GM23248 (cell line): Measurements from ENCODE around the gene SPTB. TPM values are rescaled to one million over a fixed set of nuclear protein-coding genes. Genes with fewer than 3 reads are reported as not detected.
A peak's percentile ranks its signal among the peaks of the same experiment; 100 is the strongest.

Experiments used
- DNase-seq: peaks from one replicate; pipeline ENCODE4 v3.0.0-alpha.2; 2015
- H2AFZ ChIP-seq: fragments of 200-600 bp; sonication (generic); 2 replicates; pipeline ENCODE4 v1.6.1; 2016; ENCODE audit warnings: antibody characterized with exemption
- H3F3A ChIP-seq: fragments of 200-600 bp; sonication (generic); 2 replicates; pipeline ENCODE4 v1.6.1; 2016; ENCODE audit warnings: mild to moderate bottlenecking, antibody characterized with exemption, mixed run types; ENCODE audit not compliant: insufficient read depth
- H3K27ac ChIP-seq: fragments of 200-600 bp; sonication (generic); 2 replicates; pipeline ENCODE4 v1.5.1; 2016; ENCODE audit warnings: mild to moderate bottlenecking
- H3K27me3 ChIP-seq: fragments of 200-600 bp; sonication (generic); replicated peaks from 2 replicates; pipeline ENCODE4 v1.6.1; 2016; ENCODE audit warnings: mild to moderate bottlenecking; ENCODE audit not compliant: insufficient read depth
- H3K36me3 ChIP-seq: fragments of 200-600 bp; sonication (generic); 2 replicates; pipeline ENCODE4 v1.6.1; 2016; ENCODE audit warnings: low read depth, mild to moderate bottlenecking
- H3K4me1 ChIP-seq: fragments of 200-600 bp; sonication (generic); 2 replicates; pipeline ENCODE4 v1.6.1; 2016; ENCODE audit warnings: mild to moderate bottlenecking; ENCODE audit not compliant: insufficient read depth
- H3K4me2 ChIP-seq: fragments of 200-600 bp; sonication (generic); one replicate; pipeline ENCODE4 v1.6.1; 2016; ENCODE audit warnings: mild to moderate bottlenecking; ENCODE audit not compliant: unreplicated experiment
- H3K4me3 ChIP-seq: fragments of 200-600 bp; sonication (generic); 2 replicates; pipeline ENCODE4 v1.5.1; 2016; ENCODE audit warnings: mild to moderate bottlenecking
- H3K79me2 ChIP-seq: fragments of 200-600 bp; sonication (generic); 2 replicates; pipeline ENCODE4 v1.6.1; 2016; ENCODE audit warnings: mild to moderate bottlenecking; ENCODE audit not compliant: insufficient read depth
- H3K9ac ChIP-seq: fragments of 200-600 bp; sonication (generic); 2 replicates; pipeline ENCODE4 v1.6.1; 2016; ENCODE audit warnings: mild to moderate bottlenecking
- H3K9me2 ChIP-seq: fragments of 200-600 bp; sonication (generic); 2 replicates; pipeline ENCODE4 v1.6.1; 2016; ENCODE audit warnings: mixed run types, mild to moderate bottlenecking, moderate library complexity; ENCODE audit not compliant: insufficient read depth
- H3K9me3 ChIP-seq: fragments of 200-600 bp; sonication (generic); one replicate; pipeline ENCODE4 v1.6.1; 2017; ENCODE audit warnings: low read depth
- H4K20me1 ChIP-seq: fragments of 200-600 bp; sonication (generic); 2 replicates; pipeline ENCODE4 v1.6.0; 2016; ENCODE audit not compliant: insufficient read depth
- EZH2 ChIP-seq: fragments of 200-600 bp; sonication (generic); IDR thresholded peaks from 2 replicates; pipeline ENCODE4 v1.6.1; 2018; ENCODE audit warnings: antibody characterized with exemption, mild to moderate bottlenecking; ENCODE audit not compliant: insufficient read depth, poor library complexity, severe bottlenecking
- EZH2phosphoT487 ChIP-seq: fragments of 200-600 bp; sonication (generic); IDR thresholded peaks from 2 replicates; pipeline ENCODE4 v1.6.1; 2018; ENCODE audit warnings: antibody characterized with exemption, moderate library complexity, mild to moderate bottlenecking, low read depth; ENCODE audit not compliant: insufficient read depth
- WGBS, 2 experiments: methylation state at CpG; one replicate each; pipeline ENCODE4 v1.1.6; 2015 to 2017; ENCODE audit warnings: low lambda C conversion rate in 2 of 2, low coverage in 1 of 2; ENCODE audit errors: missing lambda C conversion rate in 2 of 2; 5-methylcytosine and 5-hydroxymethylcytosine counted together
- in situ Hi-C: fragments of 300-500 bp; cut with MboI; formaldehyde crosslinking; loops from 2 replicates; pipeline ENCODE4 v1.15.0; 2020
- polyA plus RNA-seq: library from polyadenylated mRNA; unstranded; fragments of >200 nt; fragmentation: Nextera tagmentation; extraction: Ambion mirVana; gene quantifications from 2 replicates; pipeline ENCODE4 v1.2.1, GENCODE V29; 2016
- total RNA-seq: library from RNA; depleted of rRNA; stranded (reverse); fragments of >200 nt; shearing (Covaris generic); gene quantifications from 2 replicates; pipeline ENCODE4 v1.2.3, GENCODE V29; 2014

SPTB gene
- total and polyA plus RNA-seq, 2 experiments from 2014 or later, result 0.06 to 0.11 TPM

DNA sequence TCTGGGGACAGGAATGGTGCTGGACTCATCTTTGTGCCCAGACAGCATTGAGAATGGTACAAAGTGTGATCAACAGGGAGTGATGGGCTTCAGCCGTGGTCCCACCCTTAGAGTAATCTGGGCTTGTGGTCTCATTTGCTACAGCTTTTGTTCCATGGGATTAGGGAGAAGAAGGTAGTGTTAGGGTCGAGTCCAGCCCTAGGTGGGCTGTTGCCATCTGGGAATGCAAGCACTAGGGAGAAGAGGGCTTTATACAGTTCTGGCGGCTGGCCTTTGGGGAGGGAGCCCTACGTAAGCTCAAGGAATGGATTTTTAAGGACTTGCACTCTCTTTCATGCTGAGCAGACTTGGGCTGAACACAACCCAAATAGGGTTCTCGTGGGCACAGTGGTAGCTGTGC is 170.6 kb downstream of the SPTB start:
- Histone ChIP-seq H3K4me3 (no peak overlapping the region), H3K9ac (no peak overlapping the region), H3K27ac (no peak overlapping the region), H3K4me2 (no peak overlapping the region), H3F3A (peaks cover 3% of the 10 kb centered on the region; the same call in 1 of the 2 replicates), H3K9me2 (no peaks in the 10 kb centered on the region), H3K27me3 (no peaks in the 10 kb centered on the region), H3K9me3 (no peaks in the 10 kb centered on the region), H4K20me1 (no peaks in the 10 kb centered on the region), H3K36me3 (peaks cover 4% of the 10 kb centered on the region; the same call in 1 of the 2 replicates), H3K79me2 (no peaks in the 10 kb centered on the region), H3K4me1 (peaks cover 10% of the 10 kb centered on the region), H2AFZ (no peak overlapping the region)
- in situ Hi-C loops, result no loop called here
- no peak for DNase-seq
- TF ChIP-seq EZH2phosphoT487, result no peak
- TF ChIP-seq EZH2, result no peak
- WGBS, 2 experiments, result 91 to 92% methylated on average over 5 of the region's 5 CpGs

DNA sequence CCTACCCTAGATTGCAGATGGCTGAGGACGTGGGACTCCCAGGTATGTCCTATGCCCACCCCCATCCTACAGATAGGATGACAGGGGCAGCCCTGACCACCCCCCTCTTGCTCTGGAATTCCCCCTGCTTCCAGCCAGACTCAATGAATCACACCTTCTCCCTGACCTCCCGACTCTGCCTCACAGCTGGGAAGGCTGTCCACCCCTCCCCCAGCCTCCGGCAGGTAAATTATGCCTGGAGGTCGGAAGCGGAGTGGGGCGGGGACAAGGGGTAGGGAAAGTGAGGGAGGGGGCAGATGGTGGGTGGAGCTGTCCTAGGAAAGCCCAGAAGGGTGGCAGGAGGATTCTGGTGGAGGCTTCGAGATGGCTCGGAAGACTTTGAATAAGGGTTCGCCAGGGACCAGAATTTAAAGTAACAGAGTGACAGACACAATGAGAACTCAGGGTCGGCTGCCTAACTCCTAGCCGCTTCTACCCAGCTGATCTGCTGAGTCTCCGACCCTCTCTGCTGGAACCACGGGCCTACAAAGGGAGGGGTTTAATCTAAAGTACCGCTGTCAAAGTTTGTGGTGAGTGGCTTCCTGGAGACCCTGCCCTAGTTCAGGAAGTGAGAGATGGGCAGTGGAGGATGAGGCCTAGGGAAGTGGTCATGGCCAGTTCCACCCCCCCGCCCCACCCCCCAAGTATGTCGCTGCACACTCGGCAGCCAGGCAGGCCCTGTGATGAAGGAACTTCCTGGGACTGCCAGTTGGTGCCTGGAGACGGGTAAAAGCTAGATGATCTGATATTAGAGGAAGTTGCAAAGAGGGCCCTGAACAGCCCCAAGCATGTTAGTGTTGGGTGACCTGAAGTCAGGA is 171.3 kb downstream of the SPTB start:
- Histone ChIP-seq H3K36me3 (no peaks in the 10 kb centered on the region), H3K9me3 (no peaks in the 10 kb centered on the region), H3K4me1 (peaks cover 10% of the 10 kb centered on the region), H3K9ac (no peak overlapping the region), H3K27me3 (no peaks in the 10 kb centered on the region), H2AFZ (no peak overlapping the region), H3F3A (peaks cover 3% of the 10 kb centered on the region; the same call in 1 of the 2 replicates), H3K79me2 (no peaks in the 10 kb centered on the region), H3K9me2 (no peaks in the 10 kb centered on the region), H4K20me1 (no peaks in the 10 kb centered on the region), H3K4me3 (no peak overlapping the region), H3K27ac (no peak overlapping the region), H3K4me2 (peak overlapping the region; percentile 17)
- DNase-seq, result peak; percentile 42
- WGBS, 2 experiments, result 51 to 53% methylated on average over 13 to 18 of the region's 18 CpGs
- in situ Hi-C loops, result no loop called here
- TF ChIP-seq EZH2, result no peak
- TF ChIP-seq EZH2phosphoT487, result no peak

DNA sequence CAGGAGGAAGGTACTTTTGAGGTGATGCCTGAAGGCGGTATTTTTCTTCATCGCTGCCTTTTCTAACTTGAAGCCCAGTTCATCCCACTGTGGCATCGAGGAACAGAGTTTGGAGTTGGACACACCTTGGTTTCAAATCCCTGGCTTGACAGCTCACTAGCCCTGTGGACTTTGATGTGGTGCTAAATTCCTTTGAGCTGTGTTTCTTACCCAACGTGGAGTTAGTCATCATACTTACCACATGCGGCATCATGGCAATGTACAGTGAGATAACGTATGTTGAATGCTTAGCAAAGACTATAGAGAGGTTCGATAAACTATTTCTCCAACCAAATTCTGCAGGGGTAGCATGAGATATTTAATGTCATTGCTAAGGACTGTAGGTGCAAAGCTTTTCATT is 172.0 kb downstream of the SPTB start:
- H3K27ac ChIP-seq, result no peak overlapping the region
- in situ Hi-C loops, result no loop called here

DNA sequence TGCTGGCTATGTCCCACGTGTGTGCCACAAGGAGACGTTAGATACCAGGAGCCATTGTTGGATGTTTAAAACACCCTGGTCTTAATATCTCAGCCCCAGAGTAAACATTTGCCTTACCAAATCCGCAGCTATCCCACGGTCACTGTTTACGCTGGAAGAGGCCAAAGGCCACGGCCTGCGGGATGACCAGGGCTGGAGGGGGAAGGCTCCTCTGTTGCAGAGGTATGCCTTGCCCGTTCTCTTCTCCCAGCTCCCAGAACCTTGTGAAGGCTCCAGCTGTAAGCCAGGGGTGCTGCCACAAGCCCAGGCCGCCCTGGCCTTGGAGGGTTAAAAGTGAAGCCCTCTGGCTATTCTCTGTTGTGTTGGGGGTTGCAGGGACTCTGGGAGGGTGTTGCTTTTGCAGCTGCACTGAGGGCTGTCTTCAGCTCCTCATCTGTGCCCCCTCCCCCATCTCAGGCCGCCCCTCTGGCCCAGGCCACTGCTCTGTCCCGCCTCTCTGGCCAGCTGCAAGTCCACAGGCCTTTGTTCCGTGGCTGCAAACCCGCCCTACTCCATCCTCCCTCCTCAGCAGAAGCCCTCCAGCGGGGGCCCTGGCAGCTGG is 173.0 kb downstream of the SPTB start:
- Histone ChIP-seq H3K36me3 (no peaks in the 10 kb centered on the region), H3K4me2 (no peak overlapping the region), H2AFZ (no peak overlapping the region), H4K20me1 (no peaks in the 10 kb centered on the region), H3K27ac (no peak overlapping the region), H3K9me3 (no peaks in the 10 kb centered on the region), H3K4me3 (no peak overlapping the region), H3K79me2 (no peaks in the 10 kb centered on the region), H3K9ac (no peak overlapping the region), H3K4me1 (peaks cover 10% of the 10 kb centered on the region), H3K9me2 (no peaks in the 10 kb centered on the region), H3K27me3 (0 out of 2 replicates have a peak, but pooled peaks cover 4% of the 10 kb centered on the region), H3F3A (peaks cover 3% of the 10 kb centered on the region; the same call in 1 of the 2 replicates)
- in situ Hi-C loops, result no loop called here
- WGBS, 2 experiments, result 85 to 87% methylated on average over 14 of the region's 14 CpGs
- no peak for TF ChIP-seq EZH2
- TF ChIP-seq EZH2phosphoT487, result no peak
- DNase-seq, result no peak

More for the DNA sequence above, 172.0 kb downstream of the SPTB start:
- no peaks in the 10 kb centered on the region for H3K9me2 ChIP-seq
- H3K27me3 ChIP-seq, result no peaks in the 10 kb centered on the region
- no peak overlapping the region for H2AFZ ChIP-seq
- 37% methylated on average over 7 of the region's 7 CpGs for WGBS, 2 experiments
- no peak overlapping the region for H3K4me3 ChIP-seq
- H3K4me1 ChIP-seq, result peaks cover 10% of the 10 kb centered on the region
- H3K4me2 ChIP-seq, result peak overlapping the region; percentile 17
- TF ChIP-seq EZH2 (no peak), EZH2phosphoT487 (peak; percentile 63; the same call in 1 of the 2 replicates)
- H3K9me3 ChIP-seq, result no peaks in the 10 kb centered on the region
- no peak overlapping the region for H3K9ac ChIP-seq
- H3K79me2 ChIP-seq, result no peaks in the 10 kb centered on the region
- no peaks in the 10 kb centered on the region for H3K36me3 ChIP-seq
- H3F3A ChIP-seq, result peaks cover 3% of the 10 kb centered on the region; the same call in 1 of the 2 replicates
- no peaks in the 10 kb centered on the region for H4K20me1 ChIP-seq
- peak; percentile 91 for DNase-seq
